Measurements from ENCODE around the gene LMNA.

The LMNA gene

GRCh38 chr1:156146769-156147405 is 32.4 kb downstream of the LMNA start:
- DNase-seq (ENCODE audit: extremely low spot score), result no peak
- TF ChIP-seq SP1 (IDR thresholded peaks at IDR 0.05) (no peak), L3MBTL2 (conservative IDR thresholded peaks at IDR 0.05) (no peak), FOXA1 (IDR thresholded peaks at IDR 0.05) (no peak), CTBP1 (IDR thresholded peaks at IDR 0.05; ENCODE audit: borderline replicate concordance) (no peak), PKNOX1 (IDR thresholded peaks at IDR 0.05) (no peak), LEF1 (IDR thresholded peaks at IDR 0.05; ENCODE audit: borderline replicate concordance) (no peak), SUZ12 (IDR thresholded peaks at IDR 0.05) (no peak), TARDBP (IDR thresholded peaks at IDR 0.05) (no peak), ELF4 (IDR thresholded peaks at IDR 0.05) (no peak), BHLHE40 (IDR thresholded peaks at IDR 0.05; ENCODE audit: borderline replicate concordance) (no peak)
- POLR2A ChIA-PET, result interaction anchor here (1.6 to 5.4 kb wide), 5 partner anchors 14 to 85 kb away, joined by 4 to 22 read pairs (median 11); partner anchors contain the start of genes PMF1 and SLC25A44
- CTCF ChIA-PET, result interaction anchor here (1.4 to 4.3 kb wide), 3 partner anchors 50 to 78 kb away, joined by 5 to 37 read pairs (median 6); no protein-coding TSS in a partner anchor

GRCh38 chr1:156148216-156148615 is 33.7 kb downstream of the LMNA start:
- CTCF ChIA-PET, result interaction anchor here (0.6 to 1.4 kb wide), 2 partner anchors 71 to 77 kb away, joined by 3 to 6 read pairs; no protein-coding TSS in a partner anchor
- TF ChIP-seq ELF4 (IDR thresholded peaks at IDR 0.05) (no peak), SP1 (IDR thresholded peaks at IDR 0.05) (no peak), PKNOX1 (IDR thresholded peaks at IDR 0.05) (no peak), FOXA1 (IDR thresholded peaks at IDR 0.05) (no peak), BHLHE40 (IDR thresholded peaks at IDR 0.05; ENCODE audit: borderline replicate concordance) (no peak), ARNT (IDR thresholded peaks at IDR 0.05) (no peak), CTBP1 (IDR thresholded peaks at IDR 0.05; ENCODE audit: borderline replicate concordance) (no peak), HDGF (IDR thresholded peaks at IDR 0.05; ENCODE audit: borderline replicate concordance) (no peak), SUZ12 (IDR thresholded peaks at IDR 0.05) (no peak), ZNF384 (IDR thresholded peaks at IDR 0.05) (no peak)
- no peak for DNase-seq (ENCODE audit: extremely low spot score)
- POLR2A ChIA-PET, result interaction anchor here (0.8 to 5.4 kb wide), 3 partner anchors 13 to 65 kb away, joined by 3 to 22 read pairs (median 20); partner anchors contain the start of genes PMF1 and SLC25A44

GRCh38 chr1:156149374-156150332 is 35.1 kb downstream of the LMNA start:
- no peak for TF ChIP-seq NFRKB (IDR thresholded peaks at IDR 0.05)
- no peak for TF ChIP-seq PKNOX1 (IDR thresholded peaks at IDR 0.05)
- no peak for TF ChIP-seq BHLHE40 (IDR thresholded peaks at IDR 0.05; ENCODE audit: borderline replicate concordance)
- TF ChIP-seq L3MBTL2 (conservative IDR thresholded peaks at IDR 0.05), result no peak
- no peak for TF ChIP-seq SP1 (IDR thresholded peaks at IDR 0.05)
- TF ChIP-seq CTBP1 (IDR thresholded peaks at IDR 0.05; ENCODE audit: borderline replicate concordance), result no peak
- no peak for TF ChIP-seq FOXK2 (IDR thresholded peaks at IDR 0.05)
- no peak for TF ChIP-seq FOXA1 (IDR thresholded peaks at IDR 0.05)
- no peak for TF ChIP-seq ARNT (IDR thresholded peaks at IDR 0.05)
- TF ChIP-seq TARDBP (IDR thresholded peaks at IDR 0.05), result no peak
- TF ChIP-seq ELF4 (IDR thresholded peaks at IDR 0.05), result no peak
- no peak for TF ChIP-seq ZNF384 (IDR thresholded peaks at IDR 0.05)
- no peak for TF ChIP-seq LEF1 (IDR thresholded peaks at IDR 0.05; ENCODE audit: borderline replicate concordance)
- TF ChIP-seq FOXM1 (IDR thresholded peaks at IDR 0.05; ENCODE audit: borderline replicate concordance), result no peak
- no peak for TF ChIP-seq HDGF (IDR thresholded peaks at IDR 0.05; ENCODE audit: borderline replicate concordance)
- DNase-seq (ENCODE audit: extremely low spot score), result no peak
- ChIA-PET POLR2A (interaction anchor here (1.0 to 5.4 kb wide), 3 partner anchors 11 to 63 kb away, joined by 4 to 20 read pairs (median 17); partner anchors contain the start of gene PMF1), CTCF (interaction anchor here (0.6 to 3.8 kb wide), 4 partner anchors 20 to 78 kb away, joined by 3 to 21 read pairs (median 3); no protein-coding TSS in a partner anchor)

- CTCF ChIA-PET, result interaction anchor here (1.1 to 3.8 kb wide), 3 partner anchors 21 to 77 kb away, joined by 3 to 21 read pairs (median 3); no protein-coding TSS in a partner anchor
- POLR2A ChIA-PET, result interaction anchor here (0.8 to 5.4 kb wide), 3 partner anchors 10 to 63 kb away, joined by 4 to 20 read pairs (median 17); partner anchors contain the start of gene PMF1
- no peak for TF ChIP-seq SUZ12 (IDR thresholded peaks at IDR 0.05)
- no peak for TF ChIP-seq ELF4 (IDR thresholded peaks at IDR 0.05)
- no peak for TF ChIP-seq L3MBTL2 (conservative IDR thresholded peaks at IDR 0.05)
- TF ChIP-seq HDGF (IDR thresholded peaks at IDR 0.05; ENCODE audit: borderline replicate concordance), result no peak
- TF ChIP-seq SP1 (IDR thresholded peaks at IDR 0.05), result no peak
- no peak for TF ChIP-seq LEF1 (IDR thresholded peaks at IDR 0.05; ENCODE audit: borderline replicate concordance)
- no peak for TF ChIP-seq FOXA1 (IDR thresholded peaks at IDR 0.05)
- no peak for TF ChIP-seq PKNOX1 (IDR thresholded peaks at IDR 0.05)
- TF ChIP-seq BHLHE40 (IDR thresholded peaks at IDR 0.05; ENCODE audit: borderline replicate concordance), result no peak
- no peak for TF ChIP-seq TARDBP (IDR thresholded peaks at IDR 0.05)
- no peak for TF ChIP-seq ZNF384 (IDR thresholded peaks at IDR 0.05)
- no peak for TF ChIP-seq NFRKB (IDR thresholded peaks at IDR 0.05)
- TF ChIP-seq CTBP1 (IDR thresholded peaks at IDR 0.05; ENCODE audit: borderline replicate concordance), result no peak
- no peak for TF ChIP-seq ARNT (IDR thresholded peaks at IDR 0.05)
- no peak for TF ChIP-seq FOXK2 (IDR thresholded peaks at IDR 0.05)
- TF ChIP-seq FOXM1 (IDR thresholded peaks at IDR 0.05; ENCODE audit: borderline replicate concordance), result no peak
These were observed 36.0 kb downstream of the LMNA start for GRCh38 chr1:156150333-156151011.

More at GRCh38 chr1:156150333-156151011, 36.0 kb downstream of the LMNA start:
- no peak for DNase-seq (ENCODE audit: extremely low spot score)
